Measurements from ENCODE around the gene MAPK14. TPM values are rescaled to one million over a fixed set of nuclear protein-coding genes. Genes with fewer than 3 reads are reported as not detected.

Gene MAPK14
- total RNA-seq, 4 donors from 2014 or later: 44.4 to 91.7 (median 59.1) TPM

DNA sequence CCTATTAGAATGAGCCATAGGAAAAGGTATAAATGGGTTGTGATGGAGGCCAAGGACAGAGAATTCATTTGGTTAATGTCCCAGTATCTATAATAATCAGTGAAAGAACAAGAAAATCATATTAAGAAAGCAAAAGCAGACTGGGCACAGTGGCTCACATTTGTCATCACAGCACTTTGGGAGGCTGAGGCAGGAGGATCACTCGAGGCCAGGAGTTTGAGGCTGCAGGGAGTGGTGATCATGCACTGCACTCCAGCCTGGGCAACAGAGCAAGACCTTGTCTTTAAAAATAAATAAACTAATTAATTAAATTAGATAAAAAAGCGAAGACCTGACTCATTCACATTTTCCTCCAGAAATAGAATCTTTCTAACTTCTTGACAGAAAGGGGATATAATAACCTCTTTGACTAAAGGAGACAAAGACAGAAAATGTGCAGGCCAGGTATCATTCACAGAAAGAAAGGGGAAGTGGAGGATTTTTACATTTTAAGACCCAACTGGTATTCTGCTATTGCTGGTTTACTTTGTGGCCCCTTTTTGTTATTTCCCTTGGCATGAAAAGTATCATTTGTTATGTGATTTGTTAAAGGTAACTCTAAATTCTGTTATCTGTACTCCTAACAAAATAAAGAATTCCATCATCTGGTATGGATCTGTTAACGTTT, 70.8 kb downstream of the MAPK14 start:
- WGBS, 2 donors: 73 to 84% methylated on average over 3 of the region's 3 CpGs
- DNase-seq: no peak
- Histone ChIP-seq H3K36me3 (peaks cover under 1 to 70% (median 4%) of the 10 kb centered on the region in 3 donors), H3K4me3 (no peak overlapping the region), H3K9me3 (no peaks in the 10 kb centered on the region), H3K27ac (no peak overlapping the region), H3K4me1 (peaks cover 0 to 22% (median 0%) of the 10 kb centered on the region in 3 donors), H3K27me3 (no peaks in the 10 kb centered on the region)
- no peak for TF ChIP-seq POLR2A (IDR thresholded peaks at IDR 0.05)
- TF ChIP-seq, protein P1, sequence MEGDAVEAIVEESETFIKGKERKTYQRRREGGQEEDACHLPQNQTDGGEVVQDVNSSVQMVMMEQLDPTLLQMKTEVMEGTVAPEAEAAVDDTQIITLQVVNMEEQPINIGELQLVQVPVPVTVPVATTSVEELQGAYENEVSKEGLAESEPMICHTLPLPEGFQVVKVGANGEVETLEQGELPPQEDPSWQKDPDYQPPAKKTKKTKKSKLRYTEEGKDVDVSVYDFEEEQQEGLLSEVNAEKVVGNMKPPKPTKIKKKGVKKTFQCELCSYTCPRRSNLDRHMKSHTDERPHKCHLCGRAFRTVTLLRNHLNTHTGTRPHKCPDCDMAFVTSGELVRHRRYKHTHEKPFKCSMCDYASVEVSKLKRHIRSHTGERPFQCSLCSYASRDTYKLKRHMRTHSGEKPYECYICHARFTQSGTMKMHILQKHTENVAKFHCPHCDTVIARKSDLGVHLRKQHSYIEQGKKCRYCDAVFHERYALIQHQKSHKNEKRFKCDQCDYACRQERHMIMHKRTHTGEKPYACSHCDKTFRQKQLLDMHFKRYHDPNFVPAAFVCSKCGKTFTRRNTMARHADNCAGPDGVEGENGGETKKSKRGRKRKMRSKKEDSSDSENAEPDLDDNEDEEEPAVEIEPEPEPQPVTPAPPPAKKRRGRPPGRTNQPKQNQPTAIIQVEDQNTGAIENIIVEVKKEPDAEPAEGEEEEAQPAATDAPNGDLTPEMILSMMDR (IDR thresholded peaks at IDR 0.05): no peak
- intact Hi-C loops (cut with DNase I): no loop called here

DNA sequence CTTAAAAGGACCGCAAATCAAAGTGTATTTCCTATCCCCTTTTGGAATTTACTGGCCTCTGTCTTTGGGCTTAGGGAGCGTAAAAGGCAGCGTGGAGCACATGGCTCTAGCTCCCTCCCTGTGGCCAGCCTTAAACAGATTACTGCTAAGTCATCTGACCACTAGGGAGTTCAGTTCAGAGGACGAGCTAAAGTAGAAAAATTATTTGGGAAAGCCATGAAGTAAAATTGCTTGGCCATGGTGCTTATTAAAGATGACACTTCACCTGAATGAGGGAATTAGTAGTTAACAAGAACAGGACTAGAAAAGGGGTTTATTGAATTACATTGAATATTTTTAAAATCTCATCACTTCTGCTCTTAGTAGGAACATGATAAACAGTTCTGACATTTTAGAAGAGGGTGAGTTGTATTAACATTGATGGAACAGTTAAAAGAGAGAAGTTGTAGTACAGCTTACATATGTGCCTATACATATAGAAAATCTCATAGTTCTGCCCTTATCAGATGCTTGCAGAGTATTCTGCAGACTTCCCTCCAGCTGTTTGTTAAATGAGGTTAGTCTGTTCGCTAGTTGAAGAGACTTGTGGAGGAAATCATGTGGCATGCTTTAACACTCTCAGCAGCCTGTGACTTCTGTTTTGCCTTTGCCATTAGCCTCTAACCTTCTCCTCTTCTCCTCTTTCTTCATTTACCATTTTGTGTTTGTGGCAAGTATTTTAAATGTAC, 71.5 kb downstream of the MAPK14 start:
- H3K4me1 ChIP-seq: peaks cover 0 to 22% (median 0%) of the 10 kb centered on the region in 3 donors
- no peak for TF ChIP-seq POLR2A (IDR thresholded peaks at IDR 0.05)
- TF ChIP-seq, protein P1 (IDR thresholded peaks at IDR 0.05): no peak
- WGBS, 2 donors: 70% methylated on average over 5 of the region's 5 CpGs
- no peaks in the 10 kb centered on the region for H3K9me3 ChIP-seq
- no peak for DNase-seq
- no peak overlapping the region for H3K4me3 ChIP-seq
- H3K27me3 ChIP-seq: no peaks in the 10 kb centered on the region
- no peak overlapping the region for H3K27ac ChIP-seq
- intact Hi-C loops (cut with DNase I): no loop called here
- peaks cover 7 to 77% (median 10%) of the 10 kb centered on the region in 3 donors for H3K36me3 ChIP-seq

DNA sequence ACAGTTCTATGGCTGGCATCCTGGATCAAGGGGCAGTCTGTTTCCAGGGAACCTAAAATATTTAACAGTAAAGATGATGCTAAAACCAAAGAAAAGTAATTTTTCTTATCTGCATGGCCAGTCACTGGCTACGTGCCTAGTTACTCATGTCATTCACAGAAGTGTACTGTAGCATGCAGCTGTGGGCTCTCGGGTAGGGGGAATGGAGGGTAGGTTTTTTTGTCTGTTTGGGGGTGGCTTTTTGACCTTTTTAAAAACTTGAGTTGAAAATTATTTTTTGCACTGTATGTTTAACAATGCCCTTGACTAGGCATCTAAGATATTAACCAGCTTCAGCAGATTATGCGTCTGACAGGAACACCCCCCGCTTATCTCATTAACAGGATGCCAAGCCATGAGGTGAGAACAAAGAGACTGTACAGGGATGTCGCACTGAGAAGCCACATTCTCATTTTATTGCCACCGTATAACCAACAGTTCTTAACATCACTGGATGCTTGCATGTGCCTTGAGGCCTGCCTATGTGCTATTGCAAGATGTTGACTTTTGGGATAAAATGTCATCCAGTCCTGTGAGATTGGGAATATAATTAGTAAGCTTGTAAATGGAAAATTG, 72.4 kb downstream of the MAPK14 start:
- Histone ChIP-seq H3K27ac (no peak overlapping the region), H3K9me3 (no peaks in the 10 kb centered on the region), H3K4me1 (peaks cover 0 to 14% (median 3%) of the 10 kb centered on the region in 3 donors), H3K4me3 (no peak overlapping the region), H3K36me3 (peaks cover 8 to 86% (median 10%) of the 10 kb centered on the region in 3 donors), H3K27me3 (no peaks in the 10 kb centered on the region)
- intact Hi-C loops (cut with DNase I): no loop called here
- no peak for DNase-seq
- WGBS, 2 donors: 77 to 80% methylated on average over 6 of the region's 6 CpGs
- TF ChIP-seq, protein P1 (IDR thresholded peaks at IDR 0.05): no peak
- no peak for TF ChIP-seq POLR2A (IDR thresholded peaks at IDR 0.05)

DNA sequence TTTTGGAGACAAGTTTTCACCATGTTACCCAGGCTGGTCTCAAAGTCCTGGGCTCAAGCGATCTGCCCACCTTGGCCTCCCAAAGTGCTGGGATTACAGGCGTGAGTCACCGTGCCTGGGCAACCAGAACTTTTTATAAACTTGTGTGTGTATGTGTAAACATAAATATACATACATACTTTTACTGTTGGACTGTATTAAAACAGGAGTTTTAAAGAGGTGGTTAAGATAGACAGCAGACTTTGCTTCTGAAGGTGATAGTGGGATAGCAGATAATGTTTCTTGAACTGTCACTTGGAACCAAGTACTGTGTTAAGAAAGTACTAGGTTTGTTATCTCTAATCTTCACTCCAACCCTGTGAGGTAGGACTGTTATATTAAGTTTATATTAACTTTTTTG, 74.1 kb downstream of the MAPK14 start:
- 82 to 90% methylated on average over 3 of the region's 3 CpGs for WGBS, 2 donors
- no peak for DNase-seq
- H3K27me3 ChIP-seq: no peaks in the 10 kb centered on the region
- H3K27ac ChIP-seq: no peak overlapping the region
- H3K4me3 ChIP-seq: no peak overlapping the region
- H3K4me1 ChIP-seq: peaks cover 0 to 8% (median 3%) of the 10 kb centered on the region in 3 donors
- no peak for TF ChIP-seq POLR2A (IDR thresholded peaks at IDR 0.05)
- TF ChIP-seq, protein P1 (IDR thresholded peaks at IDR 0.05): no peak
- H3K36me3 ChIP-seq: peaks cover 8 to 86% (median 10%) of the 10 kb centered on the region in 3 donors
- intact Hi-C loops (cut with DNase I): no loop called here
- H3K9me3 ChIP-seq: no peaks in the 10 kb centered on the region

DNA sequence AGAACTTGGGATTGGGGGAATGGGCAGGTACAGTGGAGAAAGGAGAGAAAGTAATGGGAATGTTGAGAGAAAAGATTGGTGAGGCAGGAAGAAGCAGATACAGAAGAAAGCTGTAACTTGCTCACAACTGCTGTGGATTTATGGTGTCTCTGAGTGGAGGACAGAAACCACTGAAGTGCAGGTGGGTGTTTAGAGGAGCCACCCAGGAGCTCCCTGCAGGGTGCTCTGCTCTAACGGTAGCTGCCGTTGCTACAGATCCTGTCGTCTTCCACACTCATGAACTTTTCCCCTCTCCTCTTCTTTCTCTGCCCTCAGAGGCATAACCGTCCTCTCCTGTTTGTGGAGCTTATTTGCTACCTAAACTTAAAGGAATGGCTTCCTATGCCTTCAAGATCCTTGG, 75.2 kb downstream of the MAPK14 start:
- WGBS, 2 donors: 65 to 66% methylated on average over 4 of the region's 4 CpGs
- TF ChIP-seq, protein P1 (IDR thresholded peaks at IDR 0.05): no peak
- TF ChIP-seq POLR2A (IDR thresholded peaks at IDR 0.05): no peak
- no peak overlapping the region for H3K4me3 ChIP-seq
- peaks cover 0 to 8% (median 3%) of the 10 kb centered on the region in 3 donors for H3K4me1 ChIP-seq
- intact Hi-C loops (cut with DNase I): no loop called here
- DNase-seq: no peak
- H3K9me3 ChIP-seq: no peaks in the 10 kb centered on the region
- H3K27ac ChIP-seq: no peak overlapping the region
- no peaks in the 10 kb centered on the region for H3K27me3 ChIP-seq
- peaks cover 10 to 84% (median 14%) of the 10 kb centered on the region in 3 donors for H3K36me3 ChIP-seq
